DOHH2 (cell line): ENCODE data around the gene TANGO2.

ENCODE experiments used
- H3F3A ChIP-seq: fragments of 200-600 bp; sonication (generic), shearing (Covaris generic); 2 replicates; pipeline ENCODE4 v1.6.0; 2016; ENCODE audit warnings: antibody characterized with exemption, mild to moderate bottlenecking; ENCODE audit not compliant: control insufficient read depth, insufficient read depth
- H3K27ac ChIP-seq: fragments of 200-600 bp; sonication (generic); 2 replicates; pipeline ENCODE4 v1.5.1; 2014; ENCODE audit warnings: low read depth, mild to moderate bottlenecking, low read length, moderate library complexity
- H3K27me3 ChIP-seq: fragments of 200-600 bp; sonication (generic); 2 replicates; pipeline ENCODE4 v1.6.1; 2014; ENCODE audit warnings: mild to moderate bottlenecking, low read length, mixed read lengths; ENCODE audit not compliant: control insufficient read depth
- H3K36me3 ChIP-seq: fragments of 200-600 bp; sonication (generic); 2 replicates; pipeline ENCODE4 v1.6.1; 2014; ENCODE audit warnings: mild to moderate bottlenecking, low read length, moderate library complexity, mixed read lengths; ENCODE audit not compliant: control insufficient read depth
- H3K4me1 ChIP-seq: fragments of 200-600 bp; sonication (generic); 2 replicates; pipeline ENCODE4 v1.6.1; 2014; ENCODE audit warnings: mild to moderate bottlenecking, low read length, mixed read lengths; ENCODE audit not compliant: control insufficient read depth
- H3K4me2 ChIP-seq: fragments of 200-600 bp; sonication (generic); 2 replicates; pipeline ENCODE4 v1.6.0; 2014; ENCODE audit warnings: mild to moderate bottlenecking, low read length, moderate library complexity
- H3K4me3 ChIP-seq: fragments of 200-600 bp; sonication (generic); 2 replicates; pipeline ENCODE4 v1.5.1; 2014; ENCODE audit warnings: mild to moderate bottlenecking, low read length, mixed read lengths
- H3K79me2 ChIP-seq: fragments of 200-600 bp; sonication (generic); 2 replicates; pipeline ENCODE4 v1.6.1; 2014; ENCODE audit warnings: mild to moderate bottlenecking, low read length, mixed read lengths; ENCODE audit not compliant: control insufficient read depth
- H3K9me2 ChIP-seq: fragments of 200-600 bp; sonication (generic); replicated peaks from 2 replicates; pipeline ENCODE4 v1.6.1; 2014; ENCODE audit warnings: mild to moderate bottlenecking, low read length, mixed read lengths; ENCODE audit not compliant: control insufficient read depth
- H3K9me3 ChIP-seq: fragments of 200-600 bp; sonication (generic); 2 replicates; pipeline ENCODE4 v1.6.1; 2014; ENCODE audit warnings: antibody characterized with exemption, low read length, mixed read lengths; ENCODE audit not compliant: control insufficient read depth, insufficient read depth
- H4K20me1 ChIP-seq: fragments of 200-600 bp; sonication (generic); 2 replicates; pipeline ENCODE4 v1.6.0; 2014; ENCODE audit warnings: low read depth, mild to moderate bottlenecking, antibody characterized with exemption, low read length, moderate library complexity; ENCODE audit not compliant: control insufficient read depth, insufficient read depth
- EZH2phosphoT487 ChIP-seq: fragments of 200-600 bp; sonication (generic); IDR thresholded peaks from 2 replicates; pipeline ENCODE4 v1.6.1; 2017; ENCODE audit warnings: borderline replicate concordance, mild to moderate bottlenecking, antibody characterized with exemption, low read length, moderate library complexity, mixed read lengths
- TF ChIP-seq, protein P1 (sequence below): fragments of 200-600 bp; sonication (generic); IDR thresholded peaks from one replicate; pipeline ENCODE4 v1.5.1; 2014; ENCODE audit warnings: antibody characterized with exemption, mild to moderate bottlenecking, low read depth, low read length; ENCODE audit not compliant: poor library complexity, severe bottlenecking

The TANGO2 gene

GRCh38 chr22:19982991-19983578 is 37.8 kb upstream of the TANGO2 start:
- Histone ChIP-seq H3K27me3 (no peaks in the 10 kb centered on the region), H3K9me2 (no peaks in the 10 kb centered on the region), H3F3A (no peaks in the 10 kb centered on the region), H4K20me1 (no peaks in the 10 kb centered on the region), H3K4me2 (no peak overlapping the region), H3K27ac (no peak overlapping the region), H3K36me3 (no peaks in the 10 kb centered on the region), H3K9me3 (no peaks in the 10 kb centered on the region), H3K4me1 (peaks cover 11% of the 10 kb centered on the region), H3K4me3 (no peak overlapping the region), H3K79me2 (no peaks in the 10 kb centered on the region)
- TF ChIP-seq, protein P1, sequence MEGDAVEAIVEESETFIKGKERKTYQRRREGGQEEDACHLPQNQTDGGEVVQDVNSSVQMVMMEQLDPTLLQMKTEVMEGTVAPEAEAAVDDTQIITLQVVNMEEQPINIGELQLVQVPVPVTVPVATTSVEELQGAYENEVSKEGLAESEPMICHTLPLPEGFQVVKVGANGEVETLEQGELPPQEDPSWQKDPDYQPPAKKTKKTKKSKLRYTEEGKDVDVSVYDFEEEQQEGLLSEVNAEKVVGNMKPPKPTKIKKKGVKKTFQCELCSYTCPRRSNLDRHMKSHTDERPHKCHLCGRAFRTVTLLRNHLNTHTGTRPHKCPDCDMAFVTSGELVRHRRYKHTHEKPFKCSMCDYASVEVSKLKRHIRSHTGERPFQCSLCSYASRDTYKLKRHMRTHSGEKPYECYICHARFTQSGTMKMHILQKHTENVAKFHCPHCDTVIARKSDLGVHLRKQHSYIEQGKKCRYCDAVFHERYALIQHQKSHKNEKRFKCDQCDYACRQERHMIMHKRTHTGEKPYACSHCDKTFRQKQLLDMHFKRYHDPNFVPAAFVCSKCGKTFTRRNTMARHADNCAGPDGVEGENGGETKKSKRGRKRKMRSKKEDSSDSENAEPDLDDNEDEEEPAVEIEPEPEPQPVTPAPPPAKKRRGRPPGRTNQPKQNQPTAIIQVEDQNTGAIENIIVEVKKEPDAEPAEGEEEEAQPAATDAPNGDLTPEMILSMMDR, result no peak
- no peak for TF ChIP-seq EZH2phosphoT487

DNA sequence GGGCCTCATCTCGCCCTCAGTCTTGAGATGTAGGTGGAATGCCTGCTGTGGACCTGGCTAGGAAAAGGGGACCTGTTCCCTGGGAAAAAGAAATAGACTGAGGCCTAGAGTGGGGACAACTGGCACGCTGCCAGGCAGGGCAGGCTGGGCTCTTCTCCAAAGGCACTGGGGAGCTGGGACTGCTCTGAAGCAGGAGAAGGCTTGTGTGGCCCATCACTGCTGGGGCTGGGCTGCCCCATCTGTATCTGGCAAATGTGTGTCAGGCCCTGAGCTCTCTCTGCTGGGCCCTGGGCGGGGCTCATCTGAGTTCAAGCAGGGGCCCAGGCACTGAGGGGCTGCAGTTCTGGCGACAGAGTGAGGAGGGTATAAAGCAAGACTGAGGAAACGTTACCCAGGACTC is 37.2 kb upstream of the TANGO2 start:
- no peaks in the 10 kb centered on the region for H4K20me1 ChIP-seq
- H3K4me3 ChIP-seq, result no peak overlapping the region
- no peaks in the 10 kb centered on the region for H3K9me3 ChIP-seq
- H3K9me2 ChIP-seq, result no peaks in the 10 kb centered on the region
- no peak overlapping the region for H3K4me2 ChIP-seq
- TF ChIP-seq, protein P1, result no peak
- TF ChIP-seq EZH2phosphoT487, result no peak
- H3K36me3 ChIP-seq, result no peaks in the 10 kb centered on the region
- H3K27me3 ChIP-seq, result no peaks in the 10 kb centered on the region
- H3K4me1 ChIP-seq, result peaks cover 11% of the 10 kb centered on the region
- no peaks in the 10 kb centered on the region for H3F3A ChIP-seq
- H3K79me2 ChIP-seq, result no peaks in the 10 kb centered on the region
- no peak overlapping the region for H3K27ac ChIP-seq

GRCh38 chr22:19984201-19984753 is 36.6 kb upstream of the TANGO2 start:
- Histone ChIP-seq H4K20me1 (no peaks in the 10 kb centered on the region), H3K27me3 (no peaks in the 10 kb centered on the region), H3K9me2 (no peaks in the 10 kb centered on the region), H3K4me3 (no peak overlapping the region), H3F3A (no peaks in the 10 kb centered on the region), H3K36me3 (no peaks in the 10 kb centered on the region), H3K27ac (no peak overlapping the region), H3K4me2 (no peak overlapping the region), H3K9me3 (no peaks in the 10 kb centered on the region), H3K4me1 (peaks cover 11% of the 10 kb centered on the region), H3K79me2 (no peaks in the 10 kb centered on the region)
- no peak for TF ChIP-seq EZH2phosphoT487
- TF ChIP-seq, protein P1, result no peak
